Measurements from ENCODE around the gene CAMTA1.
A peak's percentile ranks its signal among the peaks of the same experiment; 100 is the strongest.

CAMTA1 gene

GRCh38 chr1:7298145-7298544, 512.9 kb downstream of the CAMTA1 start:
- DNase-seq (ENCODE audit: low read depth): no peak
- H3K4me3 ChIP-seq (ENCODE audit: low read length): no peak overlapping the region
- TF ChIP-seq CTCF (conservative IDR thresholded peaks at IDR 0.05; ENCODE audit: low read length): no peak

- H3K4me3 ChIP-seq (ENCODE audit: low read length): no peak overlapping the region
- peak; percentile 50 for DNase-seq (ENCODE audit: low read depth)
- no peak for TF ChIP-seq CTCF (conservative IDR thresholded peaks at IDR 0.05; ENCODE audit: low read length)
Observed at GRCh38 chr1:7298749-7299151, 513.5 kb downstream of the CAMTA1 start.

DNA sequence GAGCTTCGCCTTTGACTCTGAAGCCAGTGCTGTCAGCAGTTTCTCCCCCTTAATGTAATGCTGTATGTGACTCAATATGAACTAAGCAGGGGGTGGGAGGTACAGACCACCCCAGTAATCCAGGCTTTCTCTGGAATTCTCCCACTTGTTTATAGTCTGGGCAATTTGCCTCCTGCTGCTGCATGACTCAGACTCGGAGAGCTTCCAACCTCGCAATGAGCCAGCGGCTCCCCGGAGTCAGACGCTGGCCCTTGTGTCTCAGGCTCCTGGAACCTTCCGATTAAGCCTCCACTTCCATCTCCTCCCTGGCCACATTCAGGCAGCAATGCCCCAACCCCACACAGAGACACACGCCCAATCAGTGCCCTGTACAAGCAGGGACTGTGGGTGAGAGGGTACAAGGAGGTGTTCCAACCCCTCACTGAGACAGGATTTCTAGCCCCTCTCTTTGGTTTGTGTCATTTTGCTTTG, 514.1 kb downstream of the CAMTA1 start:
- peak; percentile 93 for DNase-seq (ENCODE audit: low read depth)
- peak overlapping the region; percentile 41 for H3K4me3 ChIP-seq (ENCODE audit: low read length)
- no peak for TF ChIP-seq CTCF (conservative IDR thresholded peaks at IDR 0.05; ENCODE audit: low read length)

GRCh38 chr1:7299994-7300393, 514.7 kb downstream of the CAMTA1 start:
- no peak for TF ChIP-seq CTCF (conservative IDR thresholded peaks at IDR 0.05; ENCODE audit: low read length)
- DNase-seq (ENCODE audit: low read depth): peak; percentile 75
- H3K4me3 ChIP-seq (ENCODE audit: low read length): no peak overlapping the region

DNA sequence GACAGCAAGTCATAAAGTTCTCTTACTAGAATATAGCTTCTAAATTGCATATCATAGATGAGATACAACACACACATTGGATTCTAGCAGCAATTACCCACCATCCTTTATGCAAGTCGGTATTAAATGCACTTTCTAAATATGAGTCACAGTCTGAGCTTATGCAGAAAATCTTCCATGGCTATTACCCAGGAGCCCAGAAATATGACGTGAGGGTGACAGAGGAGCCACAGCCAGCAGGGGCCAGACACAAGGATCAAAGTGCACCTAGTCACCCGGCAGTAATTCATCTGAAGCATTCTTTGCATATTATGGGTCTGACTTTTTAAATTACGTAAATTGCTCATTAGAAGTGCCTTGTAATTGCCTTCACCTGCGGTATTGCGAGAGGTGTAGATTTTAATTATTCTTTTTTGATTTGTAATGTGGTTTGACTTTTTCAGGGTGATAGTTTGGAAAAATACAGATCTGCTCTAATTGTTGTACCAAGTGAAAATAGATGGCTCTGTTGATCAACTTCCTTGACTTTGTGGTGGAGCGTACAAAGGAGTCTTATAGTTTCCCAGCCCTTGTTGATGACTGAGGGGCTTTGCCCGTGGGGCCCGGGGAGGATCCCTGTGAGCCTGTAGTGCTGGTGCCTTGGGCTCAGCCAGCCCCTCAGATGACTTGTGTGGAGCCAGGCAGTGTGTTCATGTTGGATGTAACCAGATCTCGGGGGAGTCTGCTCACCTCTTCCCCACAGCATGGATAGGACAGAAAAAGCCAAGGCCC, 515.8 kb downstream of the CAMTA1 start:
- TF ChIP-seq CTCF (conservative IDR thresholded peaks at IDR 0.05; ENCODE audit: low read length): 0 out of 2 replicates have a peak, but pooled peaks have one; percentile 13
- peak; percentile 82 for DNase-seq (ENCODE audit: low read depth)

GRCh38 chr1:7301664-7301981, 516.4 kb downstream of the CAMTA1 start:
- TF ChIP-seq CTCF (conservative IDR thresholded peaks at IDR 0.05; ENCODE audit: low read length): no peak
- DNase-seq (ENCODE audit: low read depth): no peak
- H3K4me3 ChIP-seq (ENCODE audit: low read length): no peak overlapping the region

More for the DNA sequence above, 515.8 kb downstream of the CAMTA1 start:
- no peak overlapping the region for H3K4me3 ChIP-seq (ENCODE audit: low read length)

DNA sequence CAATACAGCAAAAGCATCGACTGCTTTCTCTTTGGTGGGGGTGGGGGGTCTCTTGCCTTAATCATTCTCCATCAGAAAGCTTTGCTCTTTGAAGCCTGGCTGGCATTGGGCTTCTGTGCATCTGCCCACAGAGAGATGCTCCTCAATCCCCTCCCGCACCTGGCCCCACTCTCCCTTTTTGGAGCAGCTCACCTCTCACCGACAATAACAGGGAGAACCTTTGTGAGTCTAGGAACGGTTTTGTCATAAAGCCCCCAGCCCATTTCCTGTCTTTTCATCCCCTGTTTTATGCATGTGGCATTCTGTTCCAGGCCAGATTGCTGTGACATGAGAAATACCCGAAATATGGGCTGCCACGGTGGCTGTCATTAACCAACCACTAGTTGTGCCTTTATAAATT, 516.9 kb downstream of the CAMTA1 start:
- no peak for DNase-seq (ENCODE audit: low read depth)
- H3K4me3 ChIP-seq (ENCODE audit: low read length): no peak overlapping the region
- no peak for TF ChIP-seq CTCF (conservative IDR thresholded peaks at IDR 0.05; ENCODE audit: low read length)
